ENCODE data around the gene VPS72. TPM values are rescaled to one million over a fixed set of nuclear protein-coding genes. Genes with fewer than 3 reads are reported as not detected.

The VPS72 gene
- total and polyA plus RNA-seq, 2 of the 13 experiments (the other 11 are each of a cell fraction or from before 2014, with no cell fraction given), result 33.7 to 34.5 TPM

DNA sequence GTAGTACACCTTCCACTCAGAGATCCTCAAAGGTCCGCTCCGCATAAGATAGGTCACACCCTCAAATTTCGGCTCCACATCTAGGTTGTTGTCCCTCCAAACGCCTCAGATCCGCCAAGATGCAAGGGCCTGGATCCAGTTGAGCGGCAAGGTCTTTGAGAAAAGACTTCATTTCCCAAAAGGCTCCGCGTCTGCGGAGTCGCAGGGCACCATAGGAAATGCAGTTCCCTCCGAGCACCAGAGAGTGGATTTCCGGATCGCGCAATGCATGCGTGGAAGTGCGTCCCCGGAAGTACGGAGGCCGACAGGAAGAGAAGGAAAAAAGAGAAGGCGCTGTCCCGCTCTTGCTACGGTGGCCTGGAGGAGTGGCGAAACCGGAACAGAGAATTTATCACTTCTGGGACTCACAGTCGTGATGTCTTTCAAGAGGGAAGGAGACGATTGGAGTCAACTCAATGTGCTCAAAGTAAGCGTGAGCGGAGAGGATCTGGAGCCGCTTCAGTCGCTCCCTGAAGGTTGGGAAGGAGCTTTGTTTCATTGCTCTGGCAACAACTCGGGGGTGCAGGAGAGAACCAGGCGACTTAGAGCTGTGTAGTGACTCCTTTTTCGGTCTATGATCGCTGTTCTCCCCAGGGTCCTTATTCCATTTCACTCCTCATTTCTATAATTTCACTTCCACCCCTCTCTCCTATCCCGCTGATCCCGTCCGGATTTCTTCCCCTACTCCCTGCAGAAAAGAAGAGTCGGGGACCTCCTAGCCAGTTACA lies 24.1 kb downstream of the VPS72 start, which contains the start of the genes LYSMD1 and SCNM1 (continued):
- TF ChIP-seq ZSCAN12 (CRISPR knock-in tag; IDR thresholded peaks at IDR 0.05) (0 out of 2 replicates have a peak, but pooled peaks have one; percentile 57), ZNF512B (CRISPR knock-in tag; IDR thresholded peaks at IDR 0.05; ENCODE audit: borderline replicate concordance) (no peak), CCDC6 (CRISPR knock-in tag; IDR thresholded peaks at IDR 0.05) (peak; percentile 56), ZBTB7A (CRISPR knock-in tag; IDR thresholded peaks at IDR 0.05) (no peak), NBN (conservative IDR thresholded peaks at IDR 0.05) (no peak), ZNF83 (CRISPR knock-in tag; IDR thresholded peaks at IDR 0.05; ENCODE audit: borderline replicate concordance) (no peak), ZNF510 (CRISPR knock-in tag; IDR thresholded peaks at IDR 0.05; ENCODE audit: low read depth) (no peak), PCBP2 (optimal IDR thresholded peaks at IDR 0.05; ENCODE audit: low read depth, low read length, poor library complexity, severe bottlenecking) (no peak), ASH2L (IDR thresholded peaks at IDR 0.05; ENCODE audit: insufficient read length, low read depth, low read length) (peak; percentile 93), TEAD2 (CRISPR knock-in tag; IDR thresholded peaks at IDR 0.05) (no peak), ZSCAN20 (CRISPR knock-in tag; IDR thresholded peaks at IDR 0.05; ENCODE audit: borderline replicate concordance) (0 out of 2 replicates have a peak, but pooled peaks have one; percentile 39), ZNF333 (CRISPR knock-in tag; IDR thresholded peaks at IDR 0.05; ENCODE audit: borderline replicate concordance) (no peak), TBL1XR1 (IDR thresholded peaks at IDR 0.05; ENCODE audit: borderline replicate concordance, low read length, partially characterized antibody) (peak; percentile 63), ZMAT3 (CRISPR knock-in tag; conservative IDR thresholded peaks at IDR 0.05) (peak; percentile 81; the same call in 1 of the 2 replicates), AGO2 (optimal IDR thresholded peaks at IDR 0.05; ENCODE audit: low read depth, low read length) (no peak), TCF12 (IDR thresholded peaks at IDR 0.05) (no peak), TCF12 (CRISPR knock-in tag; IDR thresholded peaks at IDR 0.05) (no peak), ZKSCAN1 (IDR thresholded peaks at IDR 0.05; ENCODE audit: low read length) (no peak), NR1H2 (CRISPR knock-in tag; IDR thresholded peaks at IDR 0.05; ENCODE audit: borderline replicate concordance, low read depth) (no peak), BORCS8-MEF2B (CRISPR knock-in tag; IDR thresholded peaks at IDR 0.05) (peak; percentile 37; the same call in 1 of the 2 replicates), KDM5A (IDR thresholded peaks at IDR 0.05; ENCODE audit: borderline replicate concordance, low read length) (peak; percentile 96), ATF7 (IDR thresholded peaks at IDR 0.05) (no peak), ATF7 (CRISPR knock-in tag; IDR thresholded peaks at IDR 0.05) (0 out of 2 replicates have a peak, but pooled peaks have one; percentile 32)
- TF ChIP-seq, protein P1, sequence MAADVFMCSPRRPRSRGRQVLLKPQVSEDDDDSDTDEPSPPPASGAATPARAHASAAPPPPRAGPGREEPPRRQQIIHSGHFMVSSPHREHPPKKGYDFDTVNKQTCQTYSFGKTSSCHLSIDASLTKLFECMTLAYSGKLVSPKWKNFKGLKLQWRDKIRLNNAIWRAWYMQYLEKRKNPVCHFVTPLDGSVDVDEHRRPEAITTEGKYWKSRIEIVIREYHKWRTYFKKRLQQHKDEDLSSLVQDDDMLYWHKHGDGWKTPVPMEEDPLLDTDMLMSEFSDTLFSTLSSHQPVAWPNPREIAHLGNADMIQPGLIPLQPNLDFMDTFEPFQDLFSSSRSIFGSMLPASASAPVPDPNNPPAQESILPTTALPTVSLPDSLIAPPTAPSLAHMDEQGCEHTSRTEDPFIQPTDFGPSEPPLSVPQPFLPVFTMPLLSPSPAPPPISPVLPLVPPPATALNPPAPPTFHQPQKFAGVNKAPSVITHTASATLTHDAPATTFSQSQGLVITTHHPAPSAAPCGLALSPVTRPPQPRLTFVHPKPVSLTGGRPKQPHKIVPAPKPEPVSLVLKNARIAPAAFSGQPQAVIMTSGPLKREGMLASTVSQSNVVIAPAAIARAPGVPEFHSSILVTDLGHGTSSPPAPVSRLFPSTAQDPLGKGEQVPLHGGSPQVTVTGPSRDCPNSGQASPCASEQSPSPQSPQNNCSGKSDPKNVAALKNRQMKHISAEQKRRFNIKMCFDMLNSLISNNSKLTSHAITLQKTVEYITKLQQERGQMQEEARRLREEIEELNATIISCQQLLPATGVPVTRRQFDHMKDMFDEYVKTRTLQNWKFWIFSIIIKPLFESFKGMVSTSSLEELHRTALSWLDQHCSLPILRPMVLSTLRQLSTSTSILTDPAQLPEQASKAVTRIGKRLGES (CRISPR knock-in tag; IDR thresholded peaks at IDR 0.05; ENCODE audit: borderline replicate concordance), result no peak

Measured in HepG2 (cell line).